IMR-90 (cell line): ENCODE data around the gene GCNA.

Experiments used
- CTCF ChIP-seq: conservative IDR thresholded peaks from 2 replicates; pipeline ENCODE4 v1.5.1; 2012; ENCODE audit warnings: mild to moderate bottlenecking, low read depth, low read length, improper control_type of control experiment
- FOS ChIP-seq: fragments of 150-350 bp; IDR thresholded peaks from 2 replicates; pipeline ENCODE4 v1.6.1; 2016; ENCODE audit warnings: low read depth, low read length
- POLR2A ChIP-seq: IDR thresholded peaks from 2 replicates; pipeline ENCODE4 v1.6.1; 2012; ENCODE audit warnings: mild to moderate bottlenecking, low read depth, low read length
- RAD21 ChIP-seq: IDR thresholded peaks from 2 replicates; pipeline ENCODE4 v1.6.1; 2012; ENCODE audit warnings: low read length, improper control_type of control experiment
- USF2 ChIP-seq: fragments of 150-350 bp; IDR thresholded peaks from 2 replicates; pipeline ENCODE4 v1.6.1; 2017; ENCODE audit warnings: mild to moderate bottlenecking, antibody characterized with exemption, low read length, low read depth

GRCh38 chrX:71637848-71638247 is 59.6 kb downstream of the GCNA start:
- TF ChIP-seq POLR2A, result no peak
- no peak for TF ChIP-seq CTCF
- no peak for TF ChIP-seq FOS
- TF ChIP-seq USF2, result no peak
- no peak for TF ChIP-seq RAD21
